Right atrium auricular region (tissue), 2 donors: ENCODE data around the gene AGRN. TPM values are rescaled to one million over a fixed set of nuclear protein-coding genes. Genes with fewer than 3 reads are reported as not detected.

Experiments used
- DNase-seq: peaks from one replicate; pipeline ENCODE4 v3.0.0-alpha.2; 2019; ENCODE audit warnings: low spot score
- H3K27ac ChIP-seq, 2 donors: fragments of 200-600 bp; sonication (generic); 1 replicate in 1 of 2; 2 replicates in 1 of 2; pipeline ENCODE4 v1.5.1; 2016 to 2019
- H3K27me3 ChIP-seq, 2 donors: fragments of 200-600 bp; sonication (generic); one replicate each; pipeline versions ENCODE4 v1.5.1 to v1.6.0; 2017 to 2019
- H3K36me3 ChIP-seq: fragments of 200-600 bp; sonication (generic); one replicate; pipeline ENCODE4 v1.5.1; 2016
- H3K4me1 ChIP-seq, 2 donors: fragments of 200-600 bp; sonication (generic); one replicate each; pipeline versions ENCODE4 v1.5.1 to v1.6.0; 2017 to 2019
- H3K4me3 ChIP-seq, 2 donors: fragments of 200-600 bp; sonication (generic); 1 replicate in 1 of 2; 2 replicates in 1 of 2; pipeline ENCODE4 v1.5.1; 2017 to 2019; ENCODE audit warnings: mild to moderate bottlenecking in 1 of 2, moderate library complexity in 1 of 2
- H3K9me3 ChIP-seq, 2 donors: fragments of 200-600 bp; sonication (generic); one replicate each; pipeline ENCODE4 v1.5.1; 2019
- total RNA-seq, 2 donors: library from RNA; depleted of rRNA; stranded (reverse); fragments of >200 nt; gene quantifications; one replicate each; pipeline ENCODE4 v1.1.0, GENCODE V29; 2016
- TF ChIP-seq, protein P1 (sequence below), 2 donors: fragments of 200-600 bp; sonication (generic); IDR thresholded peaks; one replicate each; pipeline ENCODE4 v1.5.1; 2019; ENCODE audit warnings: antibody characterized with exemption in 2 of 2

Gene AGRN
- total RNA-seq, 2 donors from 2014 or later = 22.5 to 27.9 TPM

DNA sequence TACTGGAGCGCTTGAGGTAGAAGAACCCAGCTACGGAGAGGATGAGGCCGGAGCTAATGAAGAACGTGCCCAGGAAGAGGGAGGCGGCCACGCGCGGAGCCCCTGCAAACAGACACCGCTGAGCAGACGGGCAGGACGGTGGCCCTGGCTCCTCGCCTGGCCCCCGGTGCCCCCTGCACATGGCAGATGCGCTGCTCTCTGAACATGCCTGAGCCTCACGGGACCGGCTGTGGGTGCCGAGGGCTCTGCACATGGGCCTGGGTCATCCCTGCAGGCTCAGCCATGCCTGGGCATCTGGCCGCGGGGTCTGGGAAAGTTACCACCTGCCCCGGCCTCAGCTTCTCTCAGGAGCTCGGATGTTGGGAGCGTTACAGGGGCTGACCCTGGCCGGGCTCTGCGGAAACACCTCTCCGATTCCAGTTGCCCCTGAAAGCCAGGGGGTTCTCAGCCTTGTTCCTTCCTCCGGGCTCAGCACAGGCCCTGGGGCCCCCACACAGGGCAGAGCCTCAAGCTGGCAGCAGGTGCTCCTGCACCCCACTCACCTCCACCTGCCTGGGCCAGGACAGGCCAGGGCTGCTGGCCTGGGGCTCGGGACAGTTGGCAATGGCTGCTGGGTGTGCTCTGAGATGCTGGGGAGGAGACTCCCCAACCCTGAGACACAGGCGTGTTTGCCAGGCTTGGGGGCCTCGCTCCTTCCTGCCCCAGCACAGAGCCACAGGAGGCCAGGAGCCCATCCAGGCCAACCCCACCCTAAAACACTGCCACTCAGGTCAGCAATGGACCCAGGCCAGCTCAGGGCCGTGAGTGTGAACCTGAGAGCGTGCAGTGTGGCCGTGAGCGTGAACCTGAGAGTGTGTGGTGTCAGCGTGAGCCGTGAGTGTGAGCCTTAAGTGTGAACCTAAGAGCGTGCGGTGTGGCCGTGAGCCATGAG lies 66.3 kb downstream of the AGRN start:
- DNase-seq = no peak
- no peaks in the 10 kb centered on the region for H3K36me3 ChIP-seq
- TF ChIP-seq, protein P1, sequence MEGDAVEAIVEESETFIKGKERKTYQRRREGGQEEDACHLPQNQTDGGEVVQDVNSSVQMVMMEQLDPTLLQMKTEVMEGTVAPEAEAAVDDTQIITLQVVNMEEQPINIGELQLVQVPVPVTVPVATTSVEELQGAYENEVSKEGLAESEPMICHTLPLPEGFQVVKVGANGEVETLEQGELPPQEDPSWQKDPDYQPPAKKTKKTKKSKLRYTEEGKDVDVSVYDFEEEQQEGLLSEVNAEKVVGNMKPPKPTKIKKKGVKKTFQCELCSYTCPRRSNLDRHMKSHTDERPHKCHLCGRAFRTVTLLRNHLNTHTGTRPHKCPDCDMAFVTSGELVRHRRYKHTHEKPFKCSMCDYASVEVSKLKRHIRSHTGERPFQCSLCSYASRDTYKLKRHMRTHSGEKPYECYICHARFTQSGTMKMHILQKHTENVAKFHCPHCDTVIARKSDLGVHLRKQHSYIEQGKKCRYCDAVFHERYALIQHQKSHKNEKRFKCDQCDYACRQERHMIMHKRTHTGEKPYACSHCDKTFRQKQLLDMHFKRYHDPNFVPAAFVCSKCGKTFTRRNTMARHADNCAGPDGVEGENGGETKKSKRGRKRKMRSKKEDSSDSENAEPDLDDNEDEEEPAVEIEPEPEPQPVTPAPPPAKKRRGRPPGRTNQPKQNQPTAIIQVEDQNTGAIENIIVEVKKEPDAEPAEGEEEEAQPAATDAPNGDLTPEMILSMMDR (IDR thresholded peaks at IDR 0.05) = no peak
- H3K27ac ChIP-seq = no peak overlapping the region
- H3K4me1 ChIP-seq = no peaks in the 10 kb centered on the region
- H3K9me3 ChIP-seq = no peaks in the 10 kb centered on the region
- no peaks in the 10 kb centered on the region for H3K27me3 ChIP-seq
- no peak overlapping the region for H3K4me3 ChIP-seq

DNA sequence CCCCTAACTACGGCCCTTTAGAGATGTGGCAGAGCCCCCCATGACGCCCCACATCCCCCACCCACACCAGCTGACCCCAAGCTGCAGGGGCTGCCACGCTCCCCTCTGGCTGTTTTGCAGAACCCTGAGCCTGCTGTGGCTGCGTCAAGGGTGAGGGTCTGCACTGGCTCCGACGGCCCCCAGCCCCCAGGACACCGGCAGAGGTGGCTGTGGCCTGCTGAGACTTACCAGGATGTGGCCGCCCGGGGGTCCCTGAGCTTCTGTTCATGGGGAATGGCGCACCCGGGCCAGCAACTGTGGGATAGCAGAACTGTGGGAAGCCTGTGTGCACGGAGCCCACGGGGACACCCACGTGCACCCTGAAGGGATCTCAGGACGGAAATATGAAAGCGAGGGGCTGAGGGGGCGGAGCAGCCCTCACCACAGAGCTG lies 67.0 kb downstream of the AGRN start:
- Histone ChIP-seq H3K27me3 (no peaks in the 10 kb centered on the region), H3K36me3 (no peaks in the 10 kb centered on the region), H3K9me3 (no peaks in the 10 kb centered on the region), H3K4me1 (no peaks in the 10 kb centered on the region), H3K4me3 (no peak overlapping the region), H3K27ac (no peak overlapping the region)
- no peak for DNase-seq
- TF ChIP-seq, protein P1 (IDR thresholded peaks at IDR 0.05) = no peak

DNA sequence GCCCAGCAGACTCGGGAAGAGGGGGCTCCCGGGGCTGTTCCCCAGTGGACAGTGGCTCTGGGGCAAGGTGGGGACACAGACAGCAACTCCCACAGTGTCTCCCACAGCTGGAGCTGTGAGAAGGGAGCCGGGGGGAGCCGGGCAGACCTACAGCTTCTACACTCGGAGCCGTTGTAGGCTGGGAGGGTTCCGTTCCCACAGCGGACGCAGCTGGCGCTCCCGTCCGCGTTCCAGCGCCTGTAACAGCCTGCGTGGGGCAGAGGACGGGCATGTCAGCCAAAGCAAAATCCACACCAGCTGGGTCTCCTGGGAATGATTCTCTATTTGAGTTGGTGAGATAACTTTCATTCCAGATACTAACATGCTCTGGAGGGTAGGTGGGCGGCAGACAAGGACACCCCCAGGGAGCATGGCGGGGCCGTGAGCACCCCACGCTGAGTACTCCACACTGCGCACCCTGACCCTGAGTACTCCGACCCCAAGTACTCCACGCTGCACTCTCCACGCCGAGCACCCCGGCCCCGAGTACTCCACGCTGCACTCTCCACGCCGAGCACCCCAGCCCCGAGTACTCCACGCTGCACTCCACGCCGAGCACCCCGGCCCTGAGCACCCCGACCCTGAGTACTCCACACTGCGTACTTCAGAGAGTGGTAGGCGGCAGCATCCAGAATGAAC lies 67.6 kb downstream of the AGRN start:
- Histone ChIP-seq H3K4me1 (no peaks in the 10 kb centered on the region), H3K27me3 (no peaks in the 10 kb centered on the region), H3K36me3 (no peaks in the 10 kb centered on the region), H3K27ac (no peak overlapping the region), H3K9me3 (no peaks in the 10 kb centered on the region), H3K4me3 (no peak overlapping the region)
- TF ChIP-seq, protein P1 (IDR thresholded peaks at IDR 0.05) = no peak
- no peak for DNase-seq

DNA sequence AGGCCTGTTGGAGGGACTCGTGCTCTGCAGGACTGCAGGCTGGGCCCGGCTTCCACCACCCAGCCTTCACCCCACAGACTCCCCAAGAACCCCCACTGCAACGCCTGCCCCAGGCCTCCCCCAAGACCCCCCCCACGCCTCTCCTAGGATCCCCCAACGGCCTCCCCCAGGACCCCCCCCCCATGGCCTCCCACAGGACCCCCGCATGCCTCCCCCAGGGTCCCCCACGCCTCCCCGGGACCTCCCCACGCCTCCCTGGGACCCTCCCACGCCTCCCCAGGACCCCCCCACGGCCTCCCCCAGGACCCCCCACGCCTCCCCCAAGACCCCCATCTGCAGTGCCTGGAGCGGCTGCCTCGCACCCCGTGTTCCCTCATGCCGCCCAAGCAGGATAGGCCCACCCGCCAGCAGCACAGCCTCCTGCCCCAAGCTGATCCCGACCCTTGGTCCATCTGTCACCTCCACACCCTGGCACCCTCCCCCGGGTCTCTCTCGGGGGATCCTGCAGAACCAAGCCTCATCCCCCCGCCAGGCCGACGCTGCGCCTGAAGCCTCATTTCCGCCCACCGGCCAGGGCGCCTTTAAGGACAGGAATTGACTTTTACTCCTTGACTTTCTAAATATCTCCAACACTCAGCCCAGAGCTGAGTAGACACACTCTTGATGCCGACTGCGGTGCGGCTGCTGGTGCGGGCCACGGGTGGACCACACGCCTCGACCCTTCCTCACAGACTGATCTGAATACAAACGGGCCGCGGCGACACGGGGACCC lies 68.3 kb downstream of the AGRN start:
- no peak for DNase-seq
- Histone ChIP-seq H3K27ac (no peak overlapping the region), H3K4me3 (no peak overlapping the region), H3K4me1 (no peaks in the 10 kb centered on the region), H3K36me3 (no peaks in the 10 kb centered on the region), H3K27me3 (no peaks in the 10 kb centered on the region), H3K9me3 (no peaks in the 10 kb centered on the region)
- TF ChIP-seq, protein P1 (IDR thresholded peaks at IDR 0.05) = no peak

DNA sequence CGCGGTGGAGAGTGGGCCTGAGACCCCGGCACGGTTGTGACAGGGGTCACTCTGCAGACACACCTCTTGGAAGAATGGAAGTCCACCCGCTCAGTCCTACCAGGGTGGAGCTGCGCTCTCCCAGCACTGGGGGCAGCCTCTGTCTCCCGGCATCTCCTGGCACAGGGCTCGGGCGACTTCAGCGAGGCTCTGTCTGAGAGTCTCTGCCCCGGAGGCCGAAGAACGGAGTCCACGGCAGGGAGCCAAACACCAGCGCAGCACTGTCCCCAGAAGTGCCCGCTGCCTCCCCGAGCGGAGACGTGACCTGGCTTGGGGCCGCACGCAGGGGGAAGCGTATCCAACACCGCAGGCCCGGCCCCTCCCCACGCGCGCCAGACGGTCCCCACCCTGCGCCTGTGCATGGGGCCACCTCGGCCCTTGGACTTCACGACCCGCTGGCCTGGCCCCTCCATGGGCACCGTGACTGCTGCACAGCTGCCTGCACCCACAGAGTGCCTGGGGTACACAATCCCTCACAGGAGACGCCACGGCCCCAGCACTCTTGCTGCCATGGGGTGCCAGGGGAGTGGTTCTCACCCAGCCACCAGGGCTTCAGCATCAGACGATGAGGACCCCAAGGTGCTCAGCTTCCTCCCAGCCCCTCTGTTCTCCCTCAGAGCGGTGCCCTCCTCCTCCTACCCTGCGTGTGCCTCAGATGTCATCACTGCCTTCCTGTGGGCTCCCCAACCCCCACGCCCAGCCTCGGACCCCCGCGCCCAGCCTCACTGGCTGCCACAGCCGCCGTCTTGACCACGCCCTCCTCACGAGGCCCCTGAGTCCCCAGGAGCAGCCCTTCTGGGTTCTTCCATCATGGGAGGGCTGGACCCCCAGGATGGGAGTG lies 69.1 kb downstream of the AGRN start:
- Histone ChIP-seq H3K4me3 (no peak overlapping the region), H3K9me3 (no peaks in the 10 kb centered on the region), H3K4me1 (no peaks in the 10 kb centered on the region), H3K27ac (no peak overlapping the region), H3K36me3 (no peaks in the 10 kb centered on the region), H3K27me3 (no peaks in the 10 kb centered on the region)
- TF ChIP-seq, protein P1 (IDR thresholded peaks at IDR 0.05) = no peak
- DNase-seq = no peak
